HG02642 (cell line): ENCODE measurements around the gene MTRR.

Source experiments
- ATAC-seq: cut with Tn5 transposase; IDR thresholded peaks from one replicate; pipeline ENCODE4 v1.9.1; 2021; ENCODE audit warnings: mild to moderate bottlenecking; ENCODE audit not compliant: unreplicated experiment, poor library complexity

MTRR gene

GRCh38 chr5:7886849-7887475 lies 18.0 kb downstream of the MTRR start:
- ATAC-seq = no peak

GRCh38 chr5:7888901-7889300 lies 20.0 kb downstream of the MTRR start:
- no peak for ATAC-seq

- no peak for ATAC-seq
Measured at GRCh38 chr5:7894439-7894838, 25.5 kb downstream of the MTRR start.

- ATAC-seq = peak; percentile 89
Measured at GRCh38 chr5:7894860-7895259, 25.9 kb downstream of the MTRR start.

- peak; percentile 77 for ATAC-seq
Measured at GRCh38 chr5:7897014-7897600, 28.2 kb downstream of the MTRR start.

- ATAC-seq = no peak
Measured at GRCh38 chr5:7902201-7902600, 33.3 kb downstream of the MTRR start.

- no peak for ATAC-seq
Measured at GRCh38 chr5:7902666-7903625, 34.0 kb downstream of the MTRR start.

GRCh38 chr5:7904170-7904569 lies 35.2 kb downstream of the MTRR start:
- ATAC-seq = no peak

GRCh38 chr5:7907612-7908011 lies 38.7 kb downstream of the MTRR start:
- no peak for ATAC-seq

- ATAC-seq = no peak
Measured at GRCh38 chr5:7908317-7908716, 39.4 kb downstream of the MTRR start.

- peak; percentile 54 for ATAC-seq
Measured at GRCh38 chr5:7910738-7911428, 41.9 kb downstream of the MTRR start.

GRCh38 chr5:7911429-7911771 lies 42.5 kb downstream of the MTRR start:
- ATAC-seq = peak; percentile 34

- no peak for ATAC-seq
Measured at GRCh38 chr5:7916171-7916804, 47.3 kb downstream of the MTRR start.

GRCh38 chr5:7917130-7918123 lies 48.5 kb downstream of the MTRR start:
- no peak for ATAC-seq

GRCh38 chr5:7925961-7926695 lies 57.2 kb downstream of the MTRR start:
- no peak for ATAC-seq

GRCh38 chr5:7926720-7927119 lies 57.8 kb downstream of the MTRR start:
- no peak for ATAC-seq

GRCh38 chr5:7927466-7928375 lies 58.8 kb downstream of the MTRR start:
- ATAC-seq = peak; percentile 88
